ENCODE measurements around the gene PPP3CA. TPM values are rescaled to one million over a fixed set of nuclear protein-coding genes. Genes with fewer than 3 reads are reported as not detected.

Gene PPP3CA
- total RNA-seq, 1 experiment from 2014 or later, result 33.8 TPM

DNA sequence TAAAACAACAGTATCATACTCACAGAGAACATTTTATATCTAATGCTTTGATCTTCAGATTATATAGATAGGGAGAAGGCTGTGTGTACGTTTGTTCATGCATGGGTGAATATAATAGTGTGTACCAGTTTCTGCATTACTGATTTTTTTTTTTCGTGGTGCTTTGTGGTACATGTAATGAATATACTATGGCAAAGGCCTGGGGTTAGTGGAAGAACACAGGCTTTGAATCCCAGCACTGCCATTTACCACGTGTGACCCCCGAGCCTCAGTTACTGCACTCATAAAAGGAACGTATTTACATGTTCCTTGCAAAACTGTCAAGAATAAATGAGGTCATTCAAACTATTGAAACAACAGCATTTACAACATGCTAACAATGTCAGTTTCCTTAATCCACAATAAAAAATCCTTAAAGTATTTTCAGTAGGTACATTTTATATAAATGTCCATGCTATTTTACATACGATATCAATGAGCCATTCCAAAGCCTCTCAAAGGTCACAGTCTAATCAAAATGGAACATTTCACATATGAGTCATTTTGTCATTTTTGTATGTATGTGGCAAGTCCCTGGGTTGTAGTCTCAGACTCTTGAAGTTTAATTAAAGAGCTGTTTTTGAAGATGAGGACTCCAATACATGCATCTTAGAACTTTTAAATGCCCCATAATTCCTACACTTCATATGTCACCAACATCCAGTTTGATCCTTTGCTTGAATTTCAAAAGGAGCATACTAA is 242.8 kb downstream of the PPP3CA start:
- Mint-ChIP-seq H3K4me3 (ENCODE audit: unreplicated experiment) (no peak overlapping the region), H3K27ac (ENCODE audit: unreplicated experiment) (no peak overlapping the region), H3K27me3 (ENCODE audit: insufficient read depth, unreplicated experiment) (no peaks in the 10 kb centered on the region), H3K9me3 (ENCODE audit: unreplicated experiment) (no peaks in the 10 kb centered on the region), H3K4me1 (ENCODE audit: low read depth, unreplicated experiment) (no peaks in the 10 kb centered on the region), H3K36me3 (ENCODE audit: insufficient read depth, unreplicated experiment) (no peaks in the 10 kb centered on the region)
- TF ChIP-seq, protein P1, sequence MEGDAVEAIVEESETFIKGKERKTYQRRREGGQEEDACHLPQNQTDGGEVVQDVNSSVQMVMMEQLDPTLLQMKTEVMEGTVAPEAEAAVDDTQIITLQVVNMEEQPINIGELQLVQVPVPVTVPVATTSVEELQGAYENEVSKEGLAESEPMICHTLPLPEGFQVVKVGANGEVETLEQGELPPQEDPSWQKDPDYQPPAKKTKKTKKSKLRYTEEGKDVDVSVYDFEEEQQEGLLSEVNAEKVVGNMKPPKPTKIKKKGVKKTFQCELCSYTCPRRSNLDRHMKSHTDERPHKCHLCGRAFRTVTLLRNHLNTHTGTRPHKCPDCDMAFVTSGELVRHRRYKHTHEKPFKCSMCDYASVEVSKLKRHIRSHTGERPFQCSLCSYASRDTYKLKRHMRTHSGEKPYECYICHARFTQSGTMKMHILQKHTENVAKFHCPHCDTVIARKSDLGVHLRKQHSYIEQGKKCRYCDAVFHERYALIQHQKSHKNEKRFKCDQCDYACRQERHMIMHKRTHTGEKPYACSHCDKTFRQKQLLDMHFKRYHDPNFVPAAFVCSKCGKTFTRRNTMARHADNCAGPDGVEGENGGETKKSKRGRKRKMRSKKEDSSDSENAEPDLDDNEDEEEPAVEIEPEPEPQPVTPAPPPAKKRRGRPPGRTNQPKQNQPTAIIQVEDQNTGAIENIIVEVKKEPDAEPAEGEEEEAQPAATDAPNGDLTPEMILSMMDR (IDR thresholded peaks at IDR 0.05; ENCODE audit: insufficient read depth in 1 of 2, low read depth in 1 of 2, low read length in 1 of 2, severe bottlenecking in 1 of 2, unreplicated experiment in 1 of 2), result no peak
- Histone ChIP-seq H3K4me1 (no peaks in the 10 kb centered on the region), H3K9me3 (no peaks in the 10 kb centered on the region), H3K4me3 (ENCODE audit: low read depth, low read length) (no peak overlapping the region), H3K36me3 (ENCODE audit: control insufficient read depth, insufficient read depth, low read length) (no peaks in the 10 kb centered on the region), H3K27me3 (replicated peaks; ENCODE audit: control insufficient read depth, insufficient read depth, low read length) (no peaks in the 10 kb centered on the region)
- no TSS peak for BruUV-seq (replicated peaks)
- DNase-seq, result no peak
- ChIA-PET POLR2A (no interaction called here), CTCF (no interaction called here)
- intact Hi-C loops (cut with micrococcal nuclease; ENCODE audit: unreplicated experiment), result no loop called here

DNA sequence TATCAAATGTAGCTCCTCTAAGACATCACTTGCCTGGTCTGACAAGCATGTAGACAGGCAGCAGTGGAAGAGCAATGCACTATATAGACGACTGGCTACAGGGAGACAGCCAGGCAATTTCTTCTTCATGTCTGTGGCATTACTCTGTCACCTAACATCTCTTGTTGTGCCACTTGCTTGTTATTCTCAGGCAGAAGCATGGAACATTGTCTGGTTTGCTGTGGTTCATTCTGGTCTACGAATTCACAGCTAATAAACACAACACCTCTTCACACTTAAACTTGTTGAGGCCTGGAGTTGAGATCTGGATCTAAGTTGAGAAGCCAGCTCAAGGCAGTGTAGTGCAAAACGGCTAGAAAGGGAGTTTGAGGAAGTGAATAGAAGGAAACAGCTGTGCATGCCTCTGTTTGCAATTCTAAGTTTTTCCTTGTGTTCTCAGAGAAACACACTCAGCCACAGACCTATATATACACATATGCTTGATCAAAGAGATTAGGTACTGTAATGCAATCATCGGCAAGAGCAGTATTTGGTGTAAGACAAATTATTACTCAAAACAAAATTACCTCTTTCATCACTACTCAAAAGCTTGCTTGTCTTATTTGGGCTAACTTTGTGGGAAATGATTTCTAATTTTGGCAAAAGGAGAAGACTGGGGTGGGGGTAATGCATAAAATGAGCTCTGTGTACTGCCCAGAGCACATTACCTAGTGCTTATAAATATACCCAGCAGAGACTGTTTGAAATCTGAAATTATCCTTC is 243.8 kb downstream of the PPP3CA start:
- Histone ChIP-seq H3K36me3 (ENCODE audit: control insufficient read depth, insufficient read depth, low read length) (no peaks in the 10 kb centered on the region), H3K27me3 (replicated peaks; ENCODE audit: control insufficient read depth, insufficient read depth, low read length) (no peaks in the 10 kb centered on the region), H3K4me1 (no peaks in the 10 kb centered on the region), H3K9me3 (no peaks in the 10 kb centered on the region), H3K4me3 (ENCODE audit: low read depth, low read length) (no peak overlapping the region)
- no peaks in the 10 kb centered on the region for H3K4me1 Mint-ChIP-seq (ENCODE audit: low read depth, unreplicated experiment)
- TF ChIP-seq, protein P1 (IDR thresholded peaks at IDR 0.05; ENCODE audit: insufficient read depth in 1 of 2, low read depth in 1 of 2, low read length in 1 of 2, severe bottlenecking in 1 of 2, unreplicated experiment in 1 of 2), result no peak
- H3K27me3 Mint-ChIP-seq (ENCODE audit: insufficient read depth, unreplicated experiment), result no peaks in the 10 kb centered on the region
- H3K27ac Mint-ChIP-seq (ENCODE audit: unreplicated experiment), result no peak overlapping the region
- DNase-seq, result no peak
- CTCF ChIA-PET, result no interaction called here
- intact Hi-C loops (cut with micrococcal nuclease; ENCODE audit: unreplicated experiment), result no loop called here
- POLR2A ChIA-PET, result no interaction called here
- no peak overlapping the region for H3K4me3 Mint-ChIP-seq (ENCODE audit: unreplicated experiment)
- BruUV-seq (replicated peaks), result no TSS peak
- H3K36me3 Mint-ChIP-seq (ENCODE audit: insufficient read depth, unreplicated experiment), result no peaks in the 10 kb centered on the region
- no peaks in the 10 kb centered on the region for H3K9me3 Mint-ChIP-seq (ENCODE audit: unreplicated experiment)

DNA sequence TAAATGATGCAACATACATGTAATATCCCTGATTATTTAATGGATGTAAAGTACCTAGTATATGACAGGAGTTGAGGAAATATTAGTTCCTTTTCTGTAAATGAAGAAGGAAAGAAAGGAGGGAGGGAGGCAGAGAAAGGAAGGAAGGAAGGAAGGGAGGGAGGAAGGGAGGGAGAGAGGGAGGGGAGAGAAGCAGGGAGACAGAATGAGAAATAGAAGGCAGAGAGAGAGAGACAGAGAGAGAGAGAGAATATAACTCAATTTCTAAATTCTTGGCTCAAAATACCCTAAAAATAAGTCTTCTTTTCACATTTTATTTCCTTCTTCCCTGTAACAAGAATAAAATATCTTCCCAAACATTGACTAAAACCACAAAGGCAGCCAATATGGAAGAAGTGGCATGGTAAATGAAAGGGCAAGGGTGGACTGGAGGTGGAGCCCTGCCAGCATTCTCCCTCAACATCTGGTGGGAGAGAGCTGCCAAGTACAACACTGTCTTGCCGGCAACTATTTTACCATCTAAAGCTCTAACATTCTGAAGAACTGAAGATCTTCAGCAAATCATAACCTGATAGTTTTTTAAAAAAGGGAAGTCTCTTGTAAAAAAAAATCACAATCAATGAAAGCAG is 245.1 kb downstream of the PPP3CA start:
- no TSS peak for BruUV-seq (replicated peaks)
- H3K27ac Mint-ChIP-seq (ENCODE audit: unreplicated experiment), result no peak overlapping the region

More for the DNA sequence above, 245.1 kb downstream of the PPP3CA start:
- Histone ChIP-seq H3K27me3 (replicated peaks; ENCODE audit: control insufficient read depth, insufficient read depth, low read length) (no peaks in the 10 kb centered on the region), H3K4me3 (ENCODE audit: low read depth, low read length) (no peak overlapping the region), H3K9me3 (no peaks in the 10 kb centered on the region), H3K4me1 (no peaks in the 10 kb centered on the region), H3K36me3 (ENCODE audit: control insufficient read depth, insufficient read depth, low read length) (no peaks in the 10 kb centered on the region)
- TF ChIP-seq, protein P1 (IDR thresholded peaks at IDR 0.05; ENCODE audit: insufficient read depth in 1 of 2, low read depth in 1 of 2, low read length in 1 of 2, severe bottlenecking in 1 of 2, unreplicated experiment in 1 of 2), result no peak
- ChIA-PET POLR2A (no interaction called here), CTCF (no interaction called here)
- no peaks in the 10 kb centered on the region for H3K4me1 Mint-ChIP-seq (ENCODE audit: low read depth, unreplicated experiment)
- no peaks in the 10 kb centered on the region for H3K27me3 Mint-ChIP-seq (ENCODE audit: insufficient read depth, unreplicated experiment)
- no peak for DNase-seq
- H3K9me3 Mint-ChIP-seq (ENCODE audit: unreplicated experiment), result no peaks in the 10 kb centered on the region
- intact Hi-C loops (cut with micrococcal nuclease; ENCODE audit: unreplicated experiment), result no loop called here
- H3K36me3 Mint-ChIP-seq (ENCODE audit: insufficient read depth, unreplicated experiment), result no peaks in the 10 kb centered on the region
- H3K4me3 Mint-ChIP-seq (ENCODE audit: unreplicated experiment), result no peak overlapping the region
